DND-41 (cell line): Measurements from ENCODE around the gene N4BP2.
A peak's percentile ranks its signal among the peaks of the same experiment; 100 is the strongest.

Source experiments
- ATAC-seq: fragments of 200-7000 bp; cut with Tn5 transposase; 3 replicates; pipeline ENCODE4 v1.9.1; 2021; ENCODE audit warnings: low read depth; ENCODE audit not compliant: insufficient read depth
- DNase-seq: peaks from one replicate; pipeline ENCODE4 v3.0.0-alpha.2; 2020
- H2AFZ ChIP-seq: 2 replicates; pipeline ENCODE4 v1.6.0; 2012; ENCODE audit warnings: low read depth, low read length
- H3K27ac ChIP-seq: 2 replicates; pipeline ENCODE4 v1.5.1; 2012; ENCODE audit warnings: low read length, inconsistent platforms
- H3K27me3 ChIP-seq: fragments of 200-600 bp; sonication (generic); 2 replicates; pipeline ENCODE4 v1.6.0; 2012; ENCODE audit warnings: low read length, mild to moderate bottlenecking, inconsistent platforms; ENCODE audit not compliant: insufficient read depth, poor library complexity
- H3K36me3 ChIP-seq: 2 replicates; pipeline ENCODE4 v1.5.1; 2012; ENCODE audit warnings: low read length, inconsistent platforms; ENCODE audit not compliant: insufficient read depth
- H3K4me1 ChIP-seq: 2 replicates; pipeline ENCODE4 v1.5.1; 2012; ENCODE audit warnings: mild to moderate bottlenecking, low read length; ENCODE audit not compliant: insufficient read depth
- H3K4me2 ChIP-seq: 2 replicates; pipeline ENCODE4 v1.6.0; 2012; ENCODE audit warnings: mild to moderate bottlenecking, moderate library complexity, low read length, inconsistent platforms; ENCODE audit not compliant: insufficient read depth
- H3K4me3 ChIP-seq, 2 experiments: fragments of 200-600 bp in 1 of 2; shearing (Covaris generic) in 1 of 2; 2 replicates each; pipeline ENCODE4 v1.5.1; 2012 to 2016; ENCODE audit warnings: inconsistent platforms in 2 of 2, low read length in 2 of 2, mild to moderate bottlenecking in 2 of 2, low read depth in 1 of 2, moderate library complexity in 1 of 2
- H3K79me2 ChIP-seq: 2 replicates; pipeline ENCODE4 v1.6.0; 2012; ENCODE audit warnings: low read length, inconsistent platforms; ENCODE audit not compliant: insufficient read depth
- H3K9ac ChIP-seq: 2 replicates; pipeline ENCODE4 v1.6.0; 2012; ENCODE audit warnings: low read depth, mild to moderate bottlenecking, inconsistent platforms, low read length, moderate library complexity
- H3K9me3 ChIP-seq: 2 replicates; pipeline ENCODE4 v1.5.1; 2012; ENCODE audit warnings: low read length, moderate library complexity, mild to moderate bottlenecking, inconsistent platforms; ENCODE audit not compliant: insufficient read depth, severe bottlenecking
- H4K20me1 ChIP-seq: 2 replicates; pipeline ENCODE4 v1.6.0; 2012; ENCODE audit warnings: low read length; ENCODE audit not compliant: insufficient read depth
- EZH2 ChIP-seq: IDR thresholded peaks from 3 replicates; pipeline ENCODE4 v1.6.1; 2012; ENCODE audit warnings: borderline replicate concordance, low read depth, mild to moderate bottlenecking, moderate library complexity, low read length, inconsistent platforms; ENCODE audit not compliant: severe bottlenecking
- TF ChIP-seq, protein P1 (sequence below): IDR thresholded peaks from 2 replicates; pipeline ENCODE4 v1.5.1; 2012; ENCODE audit warnings: borderline replicate concordance, low read length, moderate library complexity, mild to moderate bottlenecking; ENCODE audit not compliant: poor library complexity, severe bottlenecking; ENCODE audit errors: extremely low read depth

Gene N4BP2

DNA sequence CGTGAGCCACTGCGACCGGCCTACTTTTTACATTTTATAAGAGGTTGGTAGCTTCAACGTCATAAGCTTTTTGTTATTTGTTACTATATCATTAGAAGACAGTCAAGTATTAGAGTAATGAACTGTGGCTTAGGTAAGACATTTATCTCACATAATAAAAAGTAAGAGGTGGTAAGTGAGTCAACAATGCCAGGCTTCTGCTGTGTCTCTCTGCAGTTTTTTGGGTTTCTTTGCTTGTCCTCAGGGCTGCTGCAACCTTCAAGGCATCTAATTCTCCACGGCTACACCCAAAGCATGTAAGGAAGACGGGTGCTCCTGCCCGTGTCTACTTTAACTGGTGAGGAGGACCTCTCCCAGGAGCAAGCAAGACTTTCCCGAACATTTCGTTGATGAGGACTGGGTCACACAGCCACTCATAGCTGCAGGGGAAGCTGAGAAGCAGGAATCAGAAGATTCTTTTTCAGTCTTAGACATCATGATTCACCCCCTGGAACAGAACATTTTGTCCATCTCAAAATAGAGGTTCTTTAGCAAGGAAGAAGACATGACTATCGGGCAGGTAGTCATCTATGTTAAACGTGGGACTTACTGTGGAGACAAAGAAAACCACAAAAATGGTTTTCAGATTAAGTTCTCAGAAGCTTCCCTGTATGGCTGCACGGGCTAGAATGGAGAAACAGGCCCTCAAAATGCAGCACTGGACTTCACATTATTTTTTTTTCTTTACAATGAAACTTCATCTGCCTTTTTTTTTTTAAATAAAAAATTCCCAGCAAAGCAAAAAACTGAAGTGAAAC is 127.2 kb downstream of the N4BP2 start:
- Histone ChIP-seq H4K20me1 (no peaks in the 10 kb centered on the region), H3K36me3 (no peaks in the 10 kb centered on the region), H2AFZ (peak overlapping the region; percentile 59), H3K4me1 (peaks cover 46% of the 10 kb centered on the region), H3K27me3 (no peaks in the 10 kb centered on the region), H3K9me3 (no peaks in the 10 kb centered on the region), H3K4me3 (no peak overlapping the region), H3K79me2 (peaks cover 14% of the 10 kb centered on the region), H3K4me2 (0 out of 2 replicates have a peak overlapping the region, but pooled peaks have one; percentile 0), H3K27ac (peak overlapping the region; percentile 53), H3K9ac (peak overlapping the region; percentile 10; the same call in 1 of the 2 replicates)
- ATAC-seq (peak; percentile 79), DNase-seq (no peak)
- no peak for TF ChIP-seq EZH2
- TF ChIP-seq, protein P1, sequence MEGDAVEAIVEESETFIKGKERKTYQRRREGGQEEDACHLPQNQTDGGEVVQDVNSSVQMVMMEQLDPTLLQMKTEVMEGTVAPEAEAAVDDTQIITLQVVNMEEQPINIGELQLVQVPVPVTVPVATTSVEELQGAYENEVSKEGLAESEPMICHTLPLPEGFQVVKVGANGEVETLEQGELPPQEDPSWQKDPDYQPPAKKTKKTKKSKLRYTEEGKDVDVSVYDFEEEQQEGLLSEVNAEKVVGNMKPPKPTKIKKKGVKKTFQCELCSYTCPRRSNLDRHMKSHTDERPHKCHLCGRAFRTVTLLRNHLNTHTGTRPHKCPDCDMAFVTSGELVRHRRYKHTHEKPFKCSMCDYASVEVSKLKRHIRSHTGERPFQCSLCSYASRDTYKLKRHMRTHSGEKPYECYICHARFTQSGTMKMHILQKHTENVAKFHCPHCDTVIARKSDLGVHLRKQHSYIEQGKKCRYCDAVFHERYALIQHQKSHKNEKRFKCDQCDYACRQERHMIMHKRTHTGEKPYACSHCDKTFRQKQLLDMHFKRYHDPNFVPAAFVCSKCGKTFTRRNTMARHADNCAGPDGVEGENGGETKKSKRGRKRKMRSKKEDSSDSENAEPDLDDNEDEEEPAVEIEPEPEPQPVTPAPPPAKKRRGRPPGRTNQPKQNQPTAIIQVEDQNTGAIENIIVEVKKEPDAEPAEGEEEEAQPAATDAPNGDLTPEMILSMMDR, result no peak

DNA sequence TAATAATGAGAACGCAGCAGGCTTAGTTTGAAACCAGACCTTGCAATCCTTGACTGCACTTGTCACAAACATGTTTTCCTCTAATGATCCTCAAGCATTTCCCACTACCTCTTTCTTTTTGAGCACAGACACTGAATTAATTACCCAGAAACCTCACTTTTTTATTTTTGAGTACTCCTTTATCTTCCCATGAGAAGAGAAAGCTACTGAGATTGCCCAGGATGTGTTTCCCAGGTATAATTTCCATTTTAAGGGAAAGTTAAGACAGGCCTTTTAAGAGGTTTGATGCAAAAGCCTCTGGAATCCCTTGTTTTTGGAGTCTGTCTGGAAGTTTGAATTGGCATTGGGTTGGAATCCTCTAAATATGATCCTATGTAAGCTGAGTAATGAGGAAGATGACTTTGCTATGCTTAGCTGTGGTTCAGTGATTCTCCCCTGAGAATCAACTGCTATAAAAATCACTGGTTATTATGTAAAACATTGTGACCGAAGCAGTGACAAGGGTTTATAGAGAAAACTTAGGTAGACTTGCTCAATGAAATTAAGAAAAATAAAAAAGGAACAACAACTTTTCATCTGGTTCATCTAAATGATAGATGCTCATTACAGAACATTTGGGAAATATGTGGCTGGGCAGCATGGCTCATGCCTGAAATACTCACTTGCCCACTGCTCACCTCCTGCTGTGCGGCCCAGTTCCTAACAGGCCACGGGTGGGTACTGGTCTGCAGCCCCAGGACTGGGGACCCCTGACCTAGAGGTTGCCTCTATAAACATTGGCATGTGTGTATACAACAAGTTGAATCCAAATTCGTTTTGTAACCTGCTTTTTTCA is 129.4 kb downstream of the N4BP2 start:
- Histone ChIP-seq H3K9me3 (no peaks in the 10 kb centered on the region), H3K36me3 (no peaks in the 10 kb centered on the region), H3K79me2 (peaks cover 34% of the 10 kb centered on the region), H3K4me2 (no peak overlapping the region), H4K20me1 (no peaks in the 10 kb centered on the region), H3K27me3 (no peaks in the 10 kb centered on the region), H3K4me1 (peaks cover 62% of the 10 kb centered on the region), H3K4me3 (no peak overlapping the region), H3K9ac (no peak overlapping the region), H2AFZ (no peak overlapping the region), H3K27ac (0 out of 2 replicates have a peak overlapping the region, but pooled peaks have one; percentile 22)
- no peak for TF ChIP-seq EZH2
- TF ChIP-seq, protein P1, result no peak
- DNase-seq, result no peak
- no peak for ATAC-seq

DNA sequence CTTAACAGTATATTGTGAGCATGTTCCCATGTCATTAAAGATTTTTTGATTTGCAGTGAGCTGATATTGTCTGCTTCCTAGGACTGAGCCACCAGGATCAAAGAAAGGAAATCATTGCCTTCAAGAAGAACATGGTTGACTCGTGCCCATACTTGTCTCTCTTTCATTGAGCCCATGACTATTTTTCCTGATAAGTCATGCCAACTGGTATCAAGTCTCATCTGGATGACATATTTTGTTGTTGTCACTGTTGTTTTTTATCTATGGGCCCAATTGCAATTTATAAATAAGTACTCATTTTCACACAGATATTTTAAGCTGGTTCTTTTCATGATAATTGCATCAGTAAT is 130.0 kb downstream of the N4BP2 start:
- Histone ChIP-seq H3K27ac (no peak overlapping the region), H3K27me3 (no peaks in the 10 kb centered on the region), H3K4me1 (peaks cover 63% of the 10 kb centered on the region), H3K9ac (no peak overlapping the region), H3K4me3 (no peak overlapping the region), H2AFZ (no peak overlapping the region), H3K4me2 (no peak overlapping the region), H4K20me1 (no peaks in the 10 kb centered on the region), H3K36me3 (no peaks in the 10 kb centered on the region), H3K9me3 (no peaks in the 10 kb centered on the region), H3K79me2 (peaks cover 40% of the 10 kb centered on the region)
- ATAC-seq (no peak), DNase-seq (no peak)
- TF ChIP-seq, protein P1, result no peak
- no peak for TF ChIP-seq EZH2
